ENCODE measurements around the gene TMEM120A.

TMEM120A gene

GRCh38 chr7:75980430-75981202 lies 13.8 kb downstream of the TMEM120A start:
- DNase-seq (ENCODE audit: low read depth), result no peak

GRCh38 chr7:75979759-75980429 lies 14.5 kb downstream of the TMEM120A start:
- no peak for DNase-seq (ENCODE audit: low read depth)

GRCh38 chr7:75977743-75978142 lies 16.7 kb downstream of the TMEM120A start:
- no peak for DNase-seq (ENCODE audit: low read depth)

GRCh38 chr7:75971961-75972763 lies 22.2 kb downstream of the TMEM120A start:
- DNase-seq (ENCODE audit: low read depth), result no peak

- DNase-seq (ENCODE audit: low read depth), result no peak
Measured at GRCh38 chr7:75971309-75971960, 23.0 kb downstream of the TMEM120A start.

GRCh38 chr7:75969704-75970498 lies 24.5 kb downstream of the TMEM120A start:
- DNase-seq (ENCODE audit: low read depth), result no peak

- no peak for DNase-seq (ENCODE audit: low read depth)
Measured at GRCh38 chr7:75969182-75969581, 25.2 kb downstream of the TMEM120A start.

GRCh38 chr7:75968561-75969001 lies 25.8 kb downstream of the TMEM120A start:
- no peak for DNase-seq (ENCODE audit: low read depth)

- no peak for DNase-seq (ENCODE audit: low read depth)
Measured at GRCh38 chr7:75968012-75968411, 26.4 kb downstream of the TMEM120A start.

GRCh38 chr7:75967487-75967997 lies 26.9 kb downstream of the TMEM120A start:
- DNase-seq (ENCODE audit: low read depth), result no peak

GRCh38 chr7:75967055-75967454 lies 27.3 kb downstream of the TMEM120A start:
- no peak for DNase-seq (ENCODE audit: low read depth)

- DNase-seq (ENCODE audit: low read depth), result no peak
Measured at GRCh38 chr7:75966190-75966961, 28.0 kb downstream of the TMEM120A start.

GRCh38 chr7:75965617-75966016 lies 28.8 kb downstream of the TMEM120A start:
- DNase-seq (ENCODE audit: low read depth), result no peak

- no peak for DNase-seq (ENCODE audit: low read depth)
Measured at GRCh38 chr7:75963381-75963995, 30.9 kb downstream of the TMEM120A start.

- no peak for DNase-seq (ENCODE audit: low read depth)
Measured at GRCh38 chr7:75962607-75963380, 31.6 kb downstream of the TMEM120A start.

- no peak for DNase-seq (ENCODE audit: low read depth)
Measured at GRCh38 chr7:75961218-75961617, 33.2 kb downstream of the TMEM120A start.

- DNase-seq (ENCODE audit: low read depth), result no peak
Measured at GRCh38 chr7:75960372-75960771, 34.0 kb downstream of the TMEM120A start.

- peak; percentile 42 for DNase-seq (ENCODE audit: low read depth)
Measured at GRCh38 chr7:75958802-75959543, 35.4 kb downstream of the TMEM120A start.

Measured in non-pigmented ciliary epithelial cell (primary cell).